ENCODE data around the gene ELF4.

DNA sequence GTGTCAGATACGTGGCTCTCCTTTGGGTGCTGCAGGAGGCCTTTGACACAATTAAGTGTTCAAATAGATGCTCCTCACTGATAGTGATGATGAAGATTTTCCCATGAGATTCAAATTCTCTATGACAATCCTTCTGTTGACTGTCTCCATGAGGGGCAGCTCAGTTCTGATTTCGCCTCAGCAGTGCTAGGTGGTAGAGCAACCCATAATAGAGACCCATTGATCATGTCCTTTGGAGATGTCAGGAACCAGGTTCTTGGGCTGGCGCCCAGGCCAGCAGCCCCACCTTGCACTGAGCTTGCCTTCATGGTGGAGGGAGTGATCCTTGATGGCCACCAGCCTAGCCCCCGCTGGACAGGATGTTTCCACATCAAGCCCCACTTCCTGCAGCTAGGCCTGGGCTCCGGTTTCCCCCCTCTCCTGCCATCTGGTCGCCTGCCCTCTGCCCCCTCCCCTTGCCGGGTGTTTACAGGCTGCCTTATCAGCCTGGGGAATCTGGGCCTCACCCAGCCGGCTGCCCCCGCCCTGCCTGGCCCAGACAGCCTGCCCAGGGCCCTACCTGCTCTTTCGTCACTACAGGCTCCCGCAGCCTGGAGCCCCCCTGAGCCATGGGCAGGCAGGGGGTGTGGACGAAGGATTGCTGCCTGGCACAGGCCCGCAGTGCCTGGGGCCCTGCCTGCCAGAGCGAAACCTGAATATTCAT, 12.6 kb downstream of the ELF4 start:
- TF ChIP-seq POLR2AphosphoS5 (IDR thresholded peaks at IDR 0.05; ENCODE audit: low read depth, low read length) = no peak
- no peak for TF ChIP-seq TAF1 (IDR thresholded peaks at IDR 0.05; ENCODE audit: borderline replicate concordance, low read depth, low read length)

Measured in GM12892 (cell line).